GM13976 (cell line): Measurements from ENCODE around the gene ZNF638.
"Not testable (repeated sequence)": the region's sequence is repeated elsewhere in the genome, so short reads cannot be mapped to it uniquely, and the experiment has no call there.

Experiments
- DNase-seq: peaks from one replicate; pipeline ENCODE4 v3.0.0; 2012; ENCODE audit warnings: low spot score
- CTCF ChIP-seq: IDR thresholded peaks from 2 replicates; pipeline ENCODE4 v1.5.1; 2012; ENCODE audit warnings: borderline replicate concordance, mild to moderate bottlenecking; ENCODE audit not compliant: insufficient read depth; ENCODE audit errors: extremely low read depth, missing control alignments, control extremely low read depth
- in situ Hi-C: fragments of 300-500 bp; cut with MboI; formaldehyde crosslinking; loops from one replicate; pipeline ENCODE4 v1.12.0; 2022; ENCODE audit warnings: low sequenced_read_pairs, mixed read lengths, inconsistent platforms; ENCODE audit not compliant: unreplicated experiment

ZNF638 gene

GRCh38 chr2:71423817-71424420 lies 92.3 kb downstream of the ZNF638 start:
- in situ Hi-C loops = no loop called here
- DNase-seq = no peak

DNA sequence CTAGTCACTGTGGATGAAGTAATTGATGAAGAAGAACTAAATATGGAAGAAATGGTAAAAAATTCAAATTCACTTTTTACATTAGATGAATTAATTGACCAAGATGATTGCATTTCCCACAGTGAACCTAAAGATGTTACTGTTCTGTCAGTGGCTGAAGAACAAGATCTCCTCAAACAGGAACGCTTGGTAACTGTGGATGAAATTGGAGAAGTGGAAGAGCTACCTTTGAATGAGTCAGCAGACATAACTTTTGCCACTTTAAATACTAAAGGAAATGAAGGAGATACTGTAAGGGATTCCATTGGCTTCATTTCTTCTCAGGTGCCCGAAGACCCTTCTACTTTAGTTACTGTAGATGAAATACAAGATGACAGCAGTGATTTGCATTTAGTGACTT lies 95.1 kb downstream of the ZNF638 start:
- DNase-seq = no peak
- in situ Hi-C loops = no loop called here
- TF ChIP-seq CTCF = no peak

More at GRCh38 chr2:71423817-71424420, 92.3 kb downstream of the ZNF638 start:
- TF ChIP-seq CTCF = no peak

- DNase-seq = no peak
- in situ Hi-C loops = no loop called here
- no peak for TF ChIP-seq CTCF
These were observed 97.1 kb downstream of the ZNF638 start for GRCh38 chr2:71428472-71429383.

- DNase-seq, in situ Hi-C loops: not testable (repeated sequence)
These were observed 113.6 kb downstream of the ZNF638 start for GRCh38 chr2:71445142-71445541.

GRCh38 chr2:71446505-71446904 lies 114.9 kb downstream of the ZNF638 start:
- DNase-seq = no peak
- no peak for TF ChIP-seq CTCF
- in situ Hi-C loops = no loop called here

- in situ Hi-C loops = no loop called here
- no peak for TF ChIP-seq CTCF
- no peak for DNase-seq
These were observed 117.8 kb downstream of the ZNF638 start for GRCh38 chr2:71449343-71449742.

GRCh38 chr2:71451705-71452104 lies 120.1 kb downstream of the ZNF638 start:
- in situ Hi-C loops = no loop called here

More at GRCh38 chr2:71451705-71452104, 120.1 kb downstream of the ZNF638 start:
- no peak for TF ChIP-seq CTCF
- no peak for DNase-seq
